HepG2 (cell line): ENCODE measurements around the gene RBM44. TPM values are rescaled to one million over a fixed set of nuclear protein-coding genes. Genes with fewer than 3 reads are reported as not detected.
"Not testable (repeated sequence)": the region's sequence is repeated elsewhere in the genome, so short reads cannot be mapped to it uniquely, and the experiment has no call there.

Experiments used
- ATAC-seq: fragments of 200-7000 bp; cut with Tn5 transposase; 3 replicates; pipeline ENCODE4 v1.9.1; 2020; ENCODE audit warnings: mild to moderate bottlenecking, moderate library complexity
- BruUV-seq: library from RNA; stranded (reverse); fragments of 400-500 nt; replicated peaks from 2 replicates; lab custom pipeline; 2021; lab: Mats Ljungman, UMichigan
- CTCF ChIA-PET: fragments of 300-600 bp; formaldehyde crosslinking; extraction: SDS; loops from one replicate; lab custom pipeline; 2021; ENCODE audit warnings: low total read pairs, inconsistent platforms, low intra/inter-chr PET ratio; lab: Yijun Ruan, JAX
- POLR2A ChIA-PET: fragments of 350-600 bp; sonication (Branson Sonifier 250); formaldehyde crosslinking; loops from one replicate; lab custom pipeline; 2020; ENCODE audit warnings: antibody characterized with exemption, inconsistent platforms; lab: Yijun Ruan, JAX
- DNase-seq: peaks from one replicate; pipeline ENCODE4 v3.0.0-alpha.2; 2015; ENCODE audit warnings: low spot score
- FAIRE-seq: peaks from 3 replicates; lab custom pipeline; 2011; peaks lifted over from hg19 to GRCh38; lab: Jason Lieb, UNC
- H2AFZ ChIP-seq: one replicate; pipeline ENCODE4 v1.6.1; 2011; ENCODE audit warnings: low read length, inconsistent platforms
- H3K27ac ChIP-seq: fragments of 300-600 bp; 3 replicates; pipeline ENCODE4 v1.8.0; 2011; ENCODE audit warnings: mixed run types, mild to moderate bottlenecking, mixed read lengths, low read length, inconsistent platforms; ENCODE audit not compliant: insufficient read depth; ENCODE audit errors: extremely low read length
- H3K27me3 ChIP-seq, 2 experiments: fragments of 200-600 bp in 1 of 2; 2 replicates in 1 of 2; 3 replicates in 1 of 2; pipeline versions ENCODE4 v1.6.0 to v1.8.0; 2011; ENCODE audit warnings: low read length in 2 of 2, mild to moderate bottlenecking in 2 of 2, moderate library complexity in 2 of 2, inconsistent platforms in 1 of 2; ENCODE audit not compliant: insufficient read depth in 2 of 2, control insufficient read depth in 1 of 2
- H3K36me3 ChIP-seq, 2 experiments: fragments of 200-600 bp in 1 of 2; replicated peaks in 1 of 2; 2 replicates in 1 of 2; 3 replicates in 1 of 2; pipeline versions ENCODE4 v1.5.1 to v1.8.0; 2011; ENCODE audit warnings: low read length in 2 of 2, inconsistent platforms in 1 of 2; ENCODE audit not compliant: insufficient read depth in 2 of 2, control insufficient read depth in 1 of 2
- H3K4me1 ChIP-seq: 2 replicates; pipeline ENCODE4 v1.5.1; 2012; ENCODE audit warnings: low read length, inconsistent platforms; ENCODE audit not compliant: insufficient read depth
- H3K4me2 ChIP-seq: 2 replicates; pipeline ENCODE4 v1.6.0; 2011; ENCODE audit warnings: low read depth, low read length, inconsistent platforms
- H3K4me3 ChIP-seq, 3 experiments: fragments of 200-600 bp in 1 of 3; sonication (generic), shearing (Covaris generic) in 1 of 3; replicated peaks in 1 of 3; 2 replicates each; pipeline ENCODE4 v1.5.1; 2011 to 2016; ENCODE audit warnings: low read length in 3 of 3, inconsistent platforms in 2 of 3, low read depth in 2 of 3, mild to moderate bottlenecking in 2 of 3, control low read depth in 1 of 3, mixed read lengths in 1 of 3; ENCODE audit not compliant: insufficient read depth in 1 of 3
- H3K79me2 ChIP-seq: one replicate; pipeline ENCODE4 v1.6.1; 2011; ENCODE audit warnings: low read length, inconsistent platforms; ENCODE audit not compliant: insufficient read depth
- H3K9ac ChIP-seq: 2 replicates; pipeline ENCODE4 v1.6.0; 2011; ENCODE audit warnings: mild to moderate bottlenecking, low read depth, low read length, inconsistent platforms; ENCODE audit not compliant: insufficient read depth
- H3K9me3 ChIP-seq: 2 replicates; pipeline ENCODE4 v1.5.1; 2012; ENCODE audit warnings: mild to moderate bottlenecking, low read length
- H4K20me1 ChIP-seq: 2 replicates; pipeline ENCODE4 v1.6.0; 2011; ENCODE audit warnings: inconsistent platforms, mild to moderate bottlenecking, low read length, moderate library complexity; ENCODE audit not compliant: insufficient read depth
- ASH2L ChIP-seq: fragments of 300-600, 200-600 bp; sonication (generic); IDR thresholded peaks from 2 replicates; pipeline ENCODE4 v1.7.0; 2017; ENCODE audit warnings: low read depth, mild to moderate bottlenecking, moderate library complexity, mixed read lengths, low read length; ENCODE audit not compliant: insufficient read length
- FIP1L1 ChIP-seq: fragments of 200-400 bp; formaldehyde crosslinking; IDR thresholded peaks from 2 replicates; pipeline ENCODE4 v1.6.1; 2018; ENCODE audit warnings: low read depth, mild to moderate bottlenecking, low read length, moderate library complexity, borderline replicate concordance; ENCODE audit not compliant: insufficient read depth
- GPBP1L1 ChIP-seq: sonication (generic); formaldehyde crosslinking; IDR thresholded peaks from 2 replicates; pipeline ENCODE4 v1.5.0; 2020; ENCODE audit warnings: mild to moderate bottlenecking, missing genetic modification reagents
- HNRNPK ChIP-seq: fragments of 200-400 bp; formaldehyde crosslinking; IDR thresholded peaks from 2 replicates; pipeline ENCODE4 v1.6.1; 2018; ENCODE audit warnings: low read length, low read depth, moderate library complexity, mild to moderate bottlenecking; ENCODE audit not compliant: poor library complexity, severe bottlenecking
- RAD21 ChIP-seq: fragments of 450-650 bp; formaldehyde crosslinking; IDR thresholded peaks from 2 replicates; pipeline ENCODE4 v1.5.0; 2020; ENCODE audit warnings: mild to moderate bottlenecking
- ZBTB21 ChIP-seq: sonication (generic); formaldehyde crosslinking; IDR thresholded peaks from 2 replicates; pipeline ENCODE4 v1.4.0; 2020; ENCODE audit warnings: missing genetic modification reagents
- ZBTB34 ChIP-seq: sonication (generic); formaldehyde crosslinking; IDR thresholded peaks from 2 replicates; pipeline ENCODE4 v1.8.0; 2022; ENCODE audit warnings: mild to moderate bottlenecking, missing genetic modification reagents
- ZFP37 ChIP-seq: sonication (generic); formaldehyde crosslinking; IDR thresholded peaks from 2 replicates; pipeline ENCODE4 v1.4.0; 2020; ENCODE audit warnings: missing genetic modification reagents, borderline replicate concordance
- ZNF850 ChIP-seq: sonication (generic); formaldehyde crosslinking; conservative IDR thresholded peaks from 2 replicates; pipeline ENCODE4 v1.9.0; 2021; ENCODE audit warnings: mild to moderate bottlenecking, missing genetic modification reagents
- WGBS: methylation state at CpG from one replicate; pipeline ENCODE4 v1.1.6; 2017; ENCODE audit warnings: low lambda C conversion rate; 5-methylcytosine and 5-hydroxymethylcytosine counted together
- in situ Hi-C: cut with HindIII; loops from 2 replicates; pipeline ENCODE4 v1.10.0; 2017; ENCODE audit warnings: low pct_unique_long_range_greater_than_20kb; ENCODE audit not compliant: extremely low pct_ligation_motif_present
- intact Hi-C: fragments of 100-400 bp; cut with micrococcal nuclease; formaldehyde crosslinking; loops from one replicate; pipeline ENCODE4 v1.10.0; 2022; ENCODE audit not compliant: unreplicated experiment
- polyA plus RNA-seq, 8 experiments: library from polyadenylated mRNA; depleted of rRNA in 3 of 8; stranded (reverse) in 7 of 8; unstranded in 1 of 8; fragments of >200 nt; fragmentation: Illumina TruSeq in 4 of 8; extraction: Trizol in 4 of 8; gene quantifications; 2 replicates each; pipeline versions ENCODE4 v1.2.1 to v1.2.3, GENCODE V29; 2011 to 2016; ENCODE audit warnings: low read depth in 4 of 8, missing spikeins in 1 of 8, mixed read lengths in 1 of 8; ENCODE audit not compliant: insufficient read depth in 1 of 8
- total RNA-seq, 5 experiments: library from RNA; depleted of rRNA; stranded (reverse); fragments of >200 nt; fragmentation: Illumina TruSeq; extraction: Trizol; gene quantifications; 2 replicates each; pipeline ENCODE4 v1.2.3, GENCODE V29; 2016; ENCODE audit warnings: low read depth in 1 of 5
- TF ChIP-seq, protein P1 (sequence below): IDR thresholded peaks from 2 replicates; pipeline ENCODE4 v1.6.1; 2018; ENCODE audit warnings: missing genetic modification reagents

The RBM44 gene
- total and polyA plus RNA-seq, 2 of the 13 experiments (the other 11 are each of a cell fraction or from before 2014, with no cell fraction given) = 0.13 to 0.50 TPM

- Histone ChIP-seq H3K27ac (no peak overlapping the region), H3K9me3 (no peaks in the 10 kb centered on the region), H2AFZ (no peak overlapping the region), H3K36me3 (no peaks in the 10 kb centered on the region), H3K4me3 (no peak overlapping the region), H4K20me1 (no peaks in the 10 kb centered on the region), H3K79me2 (no peaks in the 10 kb centered on the region), H3K4me1 (peaks cover 13% of the 10 kb centered on the region), H3K4me2 (no peak overlapping the region), H3K27me3 (peaks cover 20 to 89% of the 10 kb centered on the region in 2 experiments; a peak in 4 of 5 replicates), H3K9ac (no peak overlapping the region)
- ChIA-PET POLR2A (no interaction called here), CTCF (no interaction called here)
- in situ Hi-C loops (no loop called here), intact Hi-C loops (no loop called here)
- ATAC-seq (no peak), FAIRE-seq (no peak), DNase-seq (no peak)
- 29% methylated on average over 10 of the region's 10 CpGs for WGBS
- TF ChIP-seq ZBTB21 (CRISPR knock-in tag) (no peak), ASH2L (no peak), GPBP1L1 (CRISPR knock-in tag) (no peak), ZFP37 (CRISPR knock-in tag) (no peak), FIP1L1 (no peak), ZBTB34 (CRISPR knock-in tag) (no peak), ZNF850 (CRISPR knock-in tag) (no peak), RAD21 (CRISPR knock-in tag) (no peak), HNRNPK (no peak)
- TF ChIP-seq, protein P1, sequence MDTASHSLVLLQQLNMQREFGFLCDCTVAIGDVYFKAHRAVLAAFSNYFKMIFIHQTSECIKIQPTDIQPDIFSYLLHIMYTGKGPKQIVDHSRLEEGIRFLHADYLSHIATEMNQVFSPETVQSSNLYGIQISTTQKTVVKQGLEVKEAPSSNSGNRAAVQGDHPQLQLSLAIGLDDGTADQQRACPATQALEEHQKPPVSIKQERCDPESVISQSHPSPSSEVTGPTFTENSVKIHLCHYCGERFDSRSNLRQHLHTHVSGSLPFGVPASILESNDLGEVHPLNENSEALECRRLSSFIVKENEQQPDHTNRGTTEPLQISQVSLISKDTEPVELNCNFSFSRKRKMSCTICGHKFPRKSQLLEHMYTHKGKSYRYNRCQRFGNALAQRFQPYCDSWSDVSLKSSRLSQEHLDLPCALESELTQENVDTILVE (CRISPR knock-in tag) = no peak
- no TSS peak for BruUV-seq
Observed at GRCh38 chr2:237867465-237867864, 68.9 kb downstream of the RBM44 start.

DNA sequence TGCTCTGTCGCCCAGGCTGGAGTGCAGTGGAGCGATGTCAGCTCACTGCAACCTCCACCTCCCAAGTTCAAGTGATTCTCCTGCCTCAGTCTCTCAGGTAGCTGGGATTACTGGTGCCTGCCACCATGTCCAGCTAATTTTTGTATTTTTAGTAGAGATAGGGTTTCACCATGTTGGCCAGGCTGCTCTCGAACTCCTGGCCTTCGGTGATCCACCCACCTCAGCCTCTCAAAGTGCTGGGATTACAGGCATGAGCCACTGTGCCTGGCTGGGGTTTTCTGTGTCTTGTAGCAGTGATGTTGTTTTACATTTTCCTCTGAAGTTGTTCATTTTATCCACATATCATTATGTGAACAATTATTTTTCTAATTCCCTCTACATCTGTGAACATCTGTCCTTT, 69.5 kb downstream of the RBM44 start:
- H3K79me2 ChIP-seq, in situ Hi-C loops, H3K4me3 ChIP-seq, H3K4me2 ChIP-seq, BruUV-seq, CTCF ChIA-PET, H3K9me3 ChIP-seq, DNase-seq, POLR2A ChIA-PET, H3K9ac ChIP-seq, H3K36me3 ChIP-seq, H2AFZ ChIP-seq, H4K20me1 ChIP-seq, intact Hi-C loops, ATAC-seq, H3K27ac ChIP-seq, FAIRE-seq: not testable (repeated sequence)
- 80% methylated on average over 4 of the region's 4 CpGs for WGBS
- H3K4me1 ChIP-seq = peaks cover 11% of the 10 kb centered on the region
- H3K27me3 ChIP-seq = peaks cover 18 to 87% of the 10 kb centered on the region in 2 experiments; a peak in 4 of 5 replicates
